EL (cell line): ENCODE measurements around the gene PSMD5.

Experiments
- DNase-seq: peaks from one replicate; pipeline ENCODE4 v3.0.0-alpha.2; 2016

PSMD5 gene

DNA sequence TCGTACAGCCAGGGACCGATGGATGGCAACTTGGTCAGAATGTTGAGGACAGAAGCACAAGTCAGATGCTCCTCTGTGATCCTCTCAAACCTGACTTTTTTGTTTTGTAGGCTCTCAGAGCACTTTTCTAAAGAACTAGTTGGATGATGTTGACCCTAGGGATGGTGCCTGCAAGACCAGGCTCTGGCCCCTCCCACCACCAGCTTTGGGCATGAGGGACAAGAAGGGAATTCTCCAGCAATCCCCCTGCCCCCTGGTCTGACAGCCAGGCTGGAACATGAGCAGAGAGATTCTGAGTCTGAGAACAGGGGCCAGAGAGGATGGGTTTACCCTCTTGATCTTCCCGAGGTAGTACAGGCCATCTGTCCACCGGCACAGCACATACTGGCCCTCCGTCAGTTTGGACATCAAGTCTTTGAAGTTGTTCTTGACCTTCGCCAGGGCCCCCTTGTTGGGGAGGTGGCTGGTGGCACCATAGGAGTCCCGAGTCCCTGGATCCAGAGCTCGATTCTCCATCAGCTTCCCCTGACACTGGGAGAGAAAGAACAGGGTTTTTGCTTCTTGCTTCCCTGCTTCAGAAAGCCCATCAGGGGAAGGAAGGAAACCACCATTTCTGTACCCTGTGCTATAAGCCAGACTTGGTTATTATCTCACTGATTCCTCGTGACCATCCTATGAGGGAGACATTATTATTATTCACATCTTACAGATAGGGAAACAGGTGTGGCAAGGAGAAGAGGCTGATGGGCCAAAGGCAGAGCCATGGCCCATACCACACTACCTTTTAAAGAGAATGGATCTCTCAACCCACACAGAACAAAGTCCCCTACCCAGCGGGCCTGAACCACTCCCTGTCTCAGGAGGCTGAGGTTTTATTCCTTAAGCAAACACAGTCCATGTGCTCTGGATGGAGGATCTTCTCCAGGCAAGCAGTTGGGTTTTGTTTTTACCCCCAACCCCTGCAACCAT, 31.8 kb upstream of the PSMD5 start:
- no peak for DNase-seq

DNA sequence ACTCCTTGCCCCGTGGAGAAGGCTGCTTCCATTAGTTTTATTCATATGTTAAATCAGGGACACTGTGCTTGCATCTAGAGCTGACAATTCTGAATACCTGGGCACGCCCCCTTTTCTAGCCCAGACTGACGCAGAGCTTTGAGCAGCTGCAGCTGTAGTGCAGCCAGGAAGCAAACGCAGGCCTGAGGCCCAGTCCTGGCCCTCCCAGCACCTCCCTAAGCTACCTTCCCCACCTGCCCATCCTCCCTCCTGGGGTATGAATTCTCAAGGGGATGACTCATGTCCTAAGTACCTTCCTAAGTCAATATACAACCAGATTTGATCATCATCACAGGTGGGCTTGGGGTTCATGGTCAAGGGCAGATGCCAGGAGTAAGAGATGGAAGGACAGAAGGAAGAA, 30.8 kb upstream of the PSMD5 start:
- DNase-seq: no peak

DNA sequence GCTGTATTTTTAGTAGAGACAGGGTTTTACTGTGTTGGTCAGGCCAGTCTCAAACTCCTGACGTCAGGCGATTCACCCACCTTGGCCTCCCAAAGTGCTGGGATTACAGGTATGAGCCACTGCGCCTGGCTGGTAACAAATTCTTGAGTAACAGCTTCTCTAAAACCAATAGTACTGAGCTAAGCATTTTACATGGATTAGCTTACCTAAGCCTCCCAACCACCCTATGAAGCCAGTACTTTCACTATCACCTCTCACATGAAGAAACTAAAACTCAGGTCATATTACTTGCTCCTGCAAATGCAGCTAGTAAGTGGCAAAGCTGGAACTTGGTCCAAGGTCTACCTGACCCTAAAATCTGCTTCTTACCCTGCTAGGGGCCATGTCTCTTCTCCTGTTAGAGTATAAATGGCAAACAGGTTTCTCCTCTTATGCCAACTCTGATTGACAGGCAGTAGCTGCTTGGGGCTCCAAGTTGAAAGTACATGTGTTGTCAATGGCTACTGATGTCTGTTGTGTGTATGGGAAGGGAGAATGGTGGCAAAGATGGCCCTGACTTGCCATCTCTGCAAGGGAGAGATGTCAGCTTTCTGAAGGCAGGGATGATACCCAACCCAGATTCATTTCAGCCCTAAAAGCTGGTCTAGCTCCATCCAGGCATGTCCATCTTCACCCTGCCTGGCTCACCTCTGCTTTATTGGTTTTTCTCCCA, 30.2 kb upstream of the PSMD5 start:
- DNase-seq: no peak

DNA sequence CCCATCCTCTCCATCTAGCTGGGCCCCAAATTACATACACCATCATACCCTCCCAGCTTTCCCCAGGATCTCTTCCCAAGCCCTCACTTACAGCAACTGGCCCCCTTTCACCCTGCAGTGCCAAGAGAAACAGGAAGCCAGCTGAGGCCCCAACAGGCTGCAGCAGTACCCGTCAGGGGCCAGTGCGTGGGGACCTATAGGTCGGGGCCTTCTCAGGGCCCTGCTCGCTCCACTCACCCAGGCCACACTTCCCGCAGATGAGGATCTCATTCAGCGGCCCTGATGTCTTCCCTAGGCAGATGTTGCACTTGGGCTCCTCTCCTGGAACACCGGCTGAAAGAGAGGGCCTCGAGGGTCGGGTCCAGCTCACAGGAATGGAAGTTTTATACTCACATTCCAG, 27.5 kb upstream of the PSMD5 start:
- DNase-seq: no peak

DNA sequence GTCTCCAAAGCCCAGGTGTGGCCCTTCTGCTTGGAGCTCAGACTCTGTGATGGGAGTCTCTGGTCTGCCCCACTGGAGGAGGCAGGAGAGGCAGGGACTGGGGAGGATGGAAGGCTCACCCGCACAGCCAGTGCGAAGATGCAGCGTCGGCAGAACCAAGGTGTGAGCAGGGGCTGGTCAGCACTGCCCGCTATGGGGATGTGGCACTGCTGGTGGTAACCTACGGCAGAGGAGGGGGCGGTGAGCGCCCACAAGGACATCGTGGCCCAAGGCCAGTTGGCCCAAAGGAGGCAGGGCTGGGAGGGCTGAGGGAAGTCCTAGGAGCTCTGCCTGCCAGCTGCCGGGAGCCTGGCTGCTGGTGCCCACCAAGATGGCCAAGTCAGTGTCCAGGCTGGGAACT, 27.0 kb upstream of the PSMD5 start:
- DNase-seq: no peak

DNA sequence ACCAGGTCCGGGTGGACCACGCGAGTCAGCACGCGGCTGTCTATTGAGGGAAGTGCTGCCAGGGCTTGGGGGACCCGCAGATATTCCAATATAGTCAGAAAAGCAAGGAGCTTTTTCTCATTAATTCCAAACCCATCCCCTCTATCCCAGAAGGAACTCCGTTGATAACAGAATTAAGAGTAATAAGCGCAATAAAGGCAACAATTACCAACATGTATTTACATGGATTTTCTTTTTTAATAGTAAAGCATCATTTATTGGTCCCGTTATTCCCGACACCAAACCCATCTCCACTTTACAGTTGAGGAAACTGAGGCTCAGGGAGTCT, 26.6 kb upstream of the PSMD5 start:
- no peak for DNase-seq

DNA sequence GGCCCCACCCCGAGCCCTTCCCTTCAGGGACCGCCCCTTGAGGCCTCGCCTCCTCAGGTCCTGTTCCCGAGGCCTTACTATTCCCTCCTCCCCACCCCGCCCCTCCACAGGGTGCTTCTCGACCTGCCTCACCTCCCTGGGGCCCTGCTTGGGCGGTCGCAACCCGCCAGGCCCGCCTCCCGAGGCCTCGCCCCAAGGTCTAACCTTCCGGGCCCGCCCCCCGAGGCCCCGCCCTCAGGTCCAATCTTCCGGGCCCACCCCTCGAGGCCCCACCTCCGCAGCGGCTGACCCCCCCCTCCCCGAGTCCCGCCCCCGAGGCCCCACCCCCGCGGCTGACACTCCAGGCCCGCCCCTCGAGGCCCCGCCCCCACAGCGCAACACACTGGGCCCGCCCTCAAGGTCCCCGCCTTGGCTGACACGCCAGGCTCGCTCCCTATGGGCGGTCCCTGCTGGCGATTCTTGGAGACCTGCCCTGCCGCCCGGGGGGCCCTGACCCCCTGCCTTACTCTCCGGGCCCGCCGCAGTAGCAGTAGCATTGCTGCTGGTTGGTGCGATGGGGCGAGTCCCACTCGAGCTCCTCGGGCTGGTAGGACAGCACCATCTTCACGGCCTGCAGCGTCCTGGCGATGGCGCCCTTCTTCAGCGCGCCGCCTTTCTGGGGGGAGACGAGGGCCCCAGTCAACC, 26.1 kb upstream of the PSMD5 start:
- peak; percentile 97 for DNase-seq

DNA sequence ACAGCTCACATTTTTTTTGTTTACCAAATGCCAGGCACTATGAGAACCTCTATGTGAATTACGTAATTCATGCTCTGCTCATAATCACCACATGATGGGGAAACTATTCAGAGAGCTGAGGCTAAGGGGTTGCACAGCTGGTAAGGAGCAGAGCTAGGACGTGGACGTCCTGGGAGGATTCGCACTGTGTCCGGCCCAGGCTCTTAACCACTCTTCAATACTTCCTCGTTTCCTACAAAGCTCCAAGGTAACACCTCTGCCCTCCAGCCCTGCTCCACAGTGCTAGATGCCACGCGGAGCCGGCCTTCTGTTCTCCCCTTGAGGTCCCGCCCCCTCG, 25.6 kb upstream of the PSMD5 start:
- DNase-seq: no peak

DNA sequence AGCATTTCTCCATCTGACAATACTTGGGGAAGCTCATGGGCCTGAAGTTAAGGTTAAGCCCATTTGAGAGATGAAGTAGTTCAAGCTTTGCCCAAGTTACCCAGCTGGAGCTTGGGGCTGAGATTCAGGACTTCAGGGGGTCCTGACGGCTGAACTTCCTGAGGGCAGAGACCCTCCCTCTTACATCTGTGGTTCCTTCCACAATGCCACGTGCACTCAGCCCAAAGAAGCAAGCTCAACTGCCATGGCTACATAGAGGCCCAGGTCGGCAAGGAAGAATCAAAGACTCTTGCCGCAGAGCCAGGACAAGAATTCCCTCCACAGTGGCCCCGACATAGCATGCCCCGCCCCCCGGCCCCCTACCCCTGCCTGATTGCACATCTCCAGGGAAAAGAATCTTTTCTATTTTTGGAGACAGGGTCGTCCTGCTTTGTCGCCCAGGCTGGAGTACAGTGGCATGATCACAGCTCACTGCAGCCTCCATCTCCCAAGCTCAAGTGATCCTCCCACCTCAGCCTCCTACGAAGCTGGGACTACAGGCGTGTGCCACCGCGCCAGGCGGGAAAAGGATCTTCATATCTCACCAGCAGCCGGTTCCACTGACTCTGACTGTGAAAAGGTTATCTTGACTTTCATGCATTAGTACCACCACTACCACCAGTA, 25.1 kb upstream of the PSMD5 start:
- DNase-seq: no peak

DNA sequence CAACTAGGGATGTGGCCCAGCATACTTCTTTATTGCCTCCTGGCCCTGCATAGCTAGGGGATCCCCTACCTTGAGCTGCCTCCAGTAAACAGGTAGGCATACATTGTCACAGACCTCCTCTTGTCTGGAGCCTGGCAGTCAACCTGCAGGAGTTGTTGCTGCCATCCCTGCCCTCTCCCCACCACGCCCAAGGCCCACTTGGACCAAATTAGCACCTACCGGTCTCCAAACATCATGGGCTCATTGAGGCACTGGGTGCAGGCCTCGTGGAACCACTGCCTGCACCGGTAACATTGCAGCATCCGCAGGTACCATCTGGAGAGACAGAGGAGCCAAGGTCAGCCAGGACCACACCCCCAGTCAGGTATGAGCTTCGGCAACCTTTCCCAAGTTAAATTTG, 23.9 kb upstream of the PSMD5 start:
- DNase-seq: no peak

DNA sequence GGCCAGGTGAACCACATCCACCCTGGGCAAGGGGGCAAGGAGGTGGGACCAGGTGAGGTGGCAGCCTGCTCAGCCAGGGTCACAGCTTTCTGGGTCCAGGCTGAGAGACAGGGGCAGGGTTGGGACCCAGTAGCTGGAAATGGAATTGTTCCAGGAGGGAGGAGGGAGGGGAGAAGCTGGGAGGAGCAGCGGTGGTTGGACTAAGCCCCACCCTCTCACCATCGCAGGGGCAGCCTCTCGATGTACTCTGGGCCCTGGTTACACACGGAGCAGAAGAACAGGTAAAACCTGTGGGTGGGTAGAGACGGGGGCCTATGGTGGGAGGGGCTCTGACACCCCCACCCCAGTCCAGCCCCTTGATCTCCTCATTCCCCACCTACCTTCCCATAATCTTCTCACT, 23.1 kb upstream of the PSMD5 start:
- DNase-seq: no peak

DNA sequence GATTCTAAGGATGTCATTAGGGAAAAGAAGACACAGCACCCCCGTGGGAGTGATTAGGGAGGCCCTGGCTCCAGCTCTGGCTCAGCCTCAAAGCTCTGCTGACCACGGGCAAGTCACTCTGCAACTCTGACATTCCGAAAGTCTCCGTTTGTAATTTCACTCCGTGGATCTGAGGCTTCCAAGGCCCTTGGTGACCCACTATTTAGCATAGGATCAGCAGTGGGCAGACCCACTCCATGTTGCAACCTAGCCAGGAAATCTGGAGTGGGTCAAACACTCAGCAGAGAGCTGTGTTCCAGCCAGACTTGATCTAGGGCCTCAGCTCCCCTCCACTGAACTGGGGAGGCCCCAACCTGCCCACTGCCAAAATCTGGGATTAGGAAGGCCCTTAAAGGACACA, 22.5 kb upstream of the PSMD5 start:
- DNase-seq: no peak

DNA sequence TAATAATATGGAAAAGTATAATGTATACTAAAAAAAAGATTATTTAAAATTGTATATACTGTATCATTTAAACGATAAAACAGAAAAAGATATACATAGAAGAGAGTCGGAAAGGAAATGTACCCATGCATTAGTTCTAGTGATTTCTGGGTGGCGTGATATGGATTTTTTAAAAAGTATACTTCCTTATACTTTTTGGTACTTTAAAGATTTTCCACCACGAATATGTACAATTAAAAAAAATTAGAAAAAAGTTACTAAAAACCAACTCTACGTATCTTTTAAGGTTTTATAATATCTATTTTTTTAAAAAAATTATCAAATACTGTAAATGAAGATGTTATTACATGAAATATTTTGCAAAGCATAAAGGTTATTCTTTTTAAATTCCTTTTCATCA, 22.0 kb upstream of the PSMD5 start:
- DNase-seq: no peak

DNA sequence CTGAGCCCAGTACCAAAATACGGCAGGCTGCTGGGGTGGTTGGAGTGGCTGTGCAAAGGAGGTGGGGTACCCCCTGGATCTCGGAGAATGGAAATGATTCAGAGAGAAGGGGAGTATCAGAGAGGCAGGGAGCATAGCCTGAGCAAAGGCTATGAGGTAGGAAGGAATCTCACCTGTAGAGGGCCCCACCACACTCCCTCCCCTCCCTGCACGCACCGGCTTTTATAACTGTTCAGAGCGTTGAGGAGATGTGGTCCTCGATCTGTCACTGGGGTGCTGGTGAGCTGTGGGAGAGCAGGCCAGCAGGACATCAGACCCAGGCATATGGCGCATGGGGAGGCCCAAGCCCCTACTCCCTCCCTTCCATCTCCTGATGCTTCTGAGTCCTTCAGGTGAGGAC, 21.1 kb upstream of the PSMD5 start:
- DNase-seq: no peak

DNA sequence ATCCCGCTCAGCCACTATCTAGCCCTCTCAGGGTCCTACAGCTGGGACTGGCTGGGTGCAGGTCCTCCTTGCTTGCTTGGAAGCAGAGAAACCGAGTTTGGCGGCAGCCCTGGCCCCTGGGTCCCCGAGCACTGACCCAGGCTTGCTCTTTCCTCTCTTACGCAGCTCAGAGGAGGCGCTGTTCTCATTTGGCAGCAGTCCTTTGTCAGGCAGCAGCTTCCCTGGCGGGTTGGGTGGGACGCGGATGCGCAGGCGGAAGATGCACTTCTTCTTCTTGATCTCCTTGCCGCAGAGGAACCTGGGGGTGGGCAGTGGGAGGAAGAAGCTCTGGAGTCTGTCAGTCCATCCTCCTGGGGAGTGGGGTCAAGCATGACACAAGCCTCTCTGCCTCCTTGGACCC, 19.7 kb upstream of the PSMD5 start:
- DNase-seq: no peak

DNA sequence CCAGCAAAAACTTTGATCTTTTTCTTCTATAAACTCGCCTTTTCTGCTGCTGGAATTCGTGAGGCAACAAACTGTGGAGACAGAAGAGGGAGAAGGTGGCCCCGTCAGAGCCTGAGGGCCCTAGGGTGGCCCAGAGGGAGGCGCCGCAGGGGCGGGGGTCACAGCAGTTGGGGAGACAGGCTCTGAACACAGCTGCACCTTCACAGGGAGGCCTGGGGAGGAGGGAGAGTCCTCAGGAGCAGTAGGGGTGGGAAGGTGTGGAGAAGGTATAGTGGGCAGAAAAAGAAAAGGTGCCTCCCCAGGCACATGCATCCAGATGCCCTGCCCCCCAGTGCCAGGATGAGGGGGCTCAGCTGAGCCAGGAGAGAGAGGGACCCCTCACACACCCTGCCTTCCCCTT, 19.2 kb upstream of the PSMD5 start:
- DNase-seq: no peak

DNA sequence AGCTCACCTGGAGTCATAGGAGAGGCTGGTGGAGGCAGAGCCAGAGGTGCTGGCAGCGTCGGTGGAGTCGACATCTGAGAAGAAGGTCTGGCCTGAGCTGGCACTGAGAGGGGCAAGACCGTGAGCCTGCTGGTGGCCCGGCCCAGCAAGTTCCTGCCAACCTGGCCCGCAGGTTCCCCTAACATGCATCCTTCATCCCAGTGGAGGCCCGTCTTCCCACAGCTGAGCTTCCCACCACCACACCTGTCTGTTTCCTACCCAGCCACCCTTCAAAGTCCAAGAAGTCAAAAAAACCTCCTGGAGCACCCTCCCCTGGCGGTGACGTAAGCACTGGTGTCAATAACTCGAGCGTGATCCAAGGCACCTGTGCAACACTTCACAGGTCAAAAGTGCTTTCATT, 17.4 kb upstream of the PSMD5 start:
- DNase-seq: no peak

DNA sequence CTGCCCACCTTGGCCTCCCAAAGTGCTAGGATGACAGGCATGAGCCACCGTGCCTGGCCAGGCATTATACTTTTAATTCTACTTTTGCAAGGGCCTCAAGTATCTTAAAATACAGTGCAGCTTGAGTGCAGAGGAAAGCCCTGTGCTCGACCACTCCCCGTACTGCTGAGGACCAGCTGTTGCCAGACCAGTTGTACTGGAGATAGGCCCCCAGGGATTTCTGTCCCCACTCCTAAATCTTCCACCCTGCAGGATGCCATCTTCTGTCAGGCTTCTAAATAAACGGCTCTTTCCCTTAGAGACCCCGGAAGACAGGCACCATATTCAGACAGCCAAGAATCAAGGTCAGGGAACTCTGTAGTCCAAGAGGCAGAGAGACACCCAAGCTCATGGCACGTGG, 16.6 kb upstream of the PSMD5 start:
- DNase-seq: no peak

DNA sequence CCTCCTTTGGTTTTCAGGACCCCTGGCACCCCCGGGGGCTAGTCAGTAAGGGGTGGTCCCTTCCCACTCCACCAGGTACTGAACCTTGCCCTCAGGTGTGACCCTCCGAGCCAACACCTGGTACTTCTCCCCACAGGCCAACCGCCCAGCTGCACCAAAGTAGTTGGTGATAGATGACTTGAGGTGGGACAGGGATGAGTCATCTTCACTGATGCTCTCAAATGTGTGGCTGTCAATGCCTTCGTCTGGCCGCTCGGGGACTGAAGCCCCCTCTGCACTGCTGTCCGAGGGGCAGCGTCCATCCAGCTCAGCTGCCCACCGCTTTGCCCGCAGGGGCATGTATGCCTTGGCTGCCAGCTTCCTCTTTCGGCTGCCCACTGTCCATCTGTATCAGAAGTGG, 15.2 kb upstream of the PSMD5 start:
- DNase-seq: no peak

DNA sequence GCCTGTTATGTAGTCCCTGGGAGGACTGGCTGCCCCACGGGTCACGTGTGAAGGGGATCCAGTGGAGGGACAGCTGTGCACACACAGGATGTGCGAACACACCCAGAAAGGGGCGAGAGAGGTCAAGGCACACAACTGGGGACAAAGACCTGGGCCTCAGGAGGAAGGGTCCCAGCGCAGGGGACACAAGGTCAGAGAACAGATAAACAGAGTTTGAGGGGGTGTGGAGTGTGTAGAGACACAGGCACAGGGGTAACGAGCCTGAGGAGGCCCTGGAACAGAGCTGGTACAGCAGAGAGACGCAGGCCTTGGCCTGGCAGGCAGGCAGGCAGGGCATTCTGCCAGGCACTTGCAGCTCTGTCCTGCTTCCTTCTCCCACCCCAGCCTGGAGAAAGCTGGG, 14.8 kb upstream of the PSMD5 start:
- no peak for DNase-seq

DNA sequence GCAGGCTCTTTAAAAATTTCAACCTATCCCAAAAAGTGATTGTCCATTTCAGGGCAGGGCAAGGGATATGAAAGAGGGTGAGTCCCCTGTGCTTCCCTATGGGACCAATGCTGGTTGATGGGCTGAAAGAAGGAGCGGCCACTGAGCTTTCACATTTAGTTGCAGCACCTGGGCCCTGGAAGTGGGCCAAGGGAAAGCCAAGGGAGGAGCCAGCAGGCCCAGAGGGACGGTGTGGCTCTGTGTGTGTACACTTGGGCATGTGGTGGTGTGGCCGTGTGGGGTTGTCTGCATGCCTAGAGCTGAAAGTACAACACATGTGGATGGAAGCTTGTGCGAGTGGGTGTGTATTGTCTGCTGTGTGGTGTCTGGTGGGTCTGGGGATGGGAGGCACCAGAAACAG, 14.0 kb upstream of the PSMD5 start:
- DNase-seq: no peak

DNA sequence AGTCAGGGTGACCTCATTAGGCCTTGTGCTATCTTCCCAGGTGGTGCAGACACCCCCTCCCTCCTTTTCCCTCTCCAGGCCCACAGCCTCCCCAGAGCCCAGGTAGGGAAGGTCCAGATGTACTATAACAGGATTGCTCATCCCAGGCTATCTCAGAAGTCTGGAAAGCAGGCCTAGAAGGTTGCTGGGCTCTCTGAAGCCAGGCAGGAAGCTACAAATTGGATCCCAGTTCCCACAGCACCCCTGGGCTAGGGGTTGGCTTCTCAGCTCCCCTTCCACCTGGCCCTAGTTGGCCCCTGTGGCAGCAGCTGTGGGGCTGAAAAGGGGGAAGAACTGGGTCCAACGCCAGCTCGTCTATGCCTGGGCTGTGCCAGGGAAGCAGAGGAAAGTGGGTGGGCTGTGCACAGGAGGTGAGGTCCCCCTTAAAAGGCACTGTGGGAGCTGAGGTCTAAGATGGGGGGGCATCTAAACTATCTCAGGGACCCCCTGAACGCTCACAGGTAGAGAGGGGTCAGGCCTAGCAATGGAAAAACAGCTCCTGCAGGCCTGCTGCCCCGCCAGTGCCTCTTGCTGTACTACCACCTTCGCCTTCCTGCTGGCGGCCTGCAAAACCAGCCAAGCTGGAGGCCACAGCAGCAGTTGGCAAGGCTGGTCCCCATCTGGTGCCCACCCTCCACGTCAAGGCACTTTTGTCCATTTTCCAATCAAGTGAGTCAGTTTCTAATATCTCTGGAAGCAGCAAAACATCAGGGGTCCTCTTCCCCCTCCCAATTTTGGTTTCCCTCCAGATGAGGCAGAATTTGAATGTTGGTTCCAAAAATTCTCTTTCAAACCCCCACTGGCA, 13.3 kb upstream of the PSMD5 start:
- no peak for DNase-seq
